Neuronal stem cell (in vitro differentiated cells): ENCODE results near the gene SLC25A44.

Source experiments
- DNase-seq: peaks from one replicate; pipeline ENCODE4 v3.0.0-alpha.2; 2013; ENCODE audit warnings: low spot score
- H2AFZ ChIP-seq: one replicate; pipeline ENCODE4 v1.6.1; 2013; ENCODE audit warnings: mild to moderate bottlenecking, low read length, inconsistent platforms
- H2AK5ac ChIP-seq: 2 replicates; pipeline ENCODE4 v1.6.1; 2013; ENCODE audit warnings: low read depth, mild to moderate bottlenecking, inconsistent platforms, low read length, moderate library complexity, mixed read lengths
- H2BK120ac ChIP-seq: 2 replicates; pipeline ENCODE4 v1.6.1; 2013; ENCODE audit warnings: low read depth, mild to moderate bottlenecking, inconsistent platforms, low read length, moderate library complexity, mixed read lengths
- H2BK12ac ChIP-seq: one replicate; pipeline ENCODE4 v1.6.1; 2013; ENCODE audit warnings: low read length, inconsistent platforms
- H2BK15ac ChIP-seq: 2 replicates; pipeline ENCODE4 v1.6.1; 2013; ENCODE audit warnings: mild to moderate bottlenecking, low read length, inconsistent platforms, mixed read lengths
- H2BK5ac ChIP-seq: one replicate; pipeline ENCODE4 v1.6.1; 2013; ENCODE audit warnings: inconsistent platforms, mild to moderate bottlenecking, low read length, moderate library complexity
- H3K14ac ChIP-seq: one replicate; pipeline ENCODE4 v1.6.1; 2013; ENCODE audit warnings: low read length, inconsistent platforms
- H3K18ac ChIP-seq: 2 replicates; pipeline ENCODE4 v1.6.1; 2013; ENCODE audit warnings: low read length, inconsistent platforms
- H3K23ac ChIP-seq: 2 replicates; pipeline ENCODE4 v1.6.1; 2013; ENCODE audit warnings: low read depth, mild to moderate bottlenecking, mixed read lengths, low read length, inconsistent platforms; ENCODE audit not compliant: poor library complexity
- H3K27ac ChIP-seq: replicated peaks from 3 replicates; pipeline ENCODE4 v1.5.1; 2013; ENCODE audit warnings: low read length, inconsistent platforms
- H3K27me3 ChIP-seq, 3 experiments: 2 replicates each; pipeline ENCODE4 v1.6.1; 2013; ENCODE audit warnings: low read length in 3 of 3, mild to moderate bottlenecking in 2 of 3, inconsistent platforms in 1 of 3, low read depth in 1 of 3, mixed read lengths in 1 of 3, moderate library complexity in 1 of 3; ENCODE audit not compliant: control insufficient read depth in 3 of 3, insufficient read depth in 3 of 3
- H3K36me3 ChIP-seq, 2 donors: replicated peaks in 1 of 2; 2 replicates each; pipeline ENCODE4 v1.6.1; 2013; ENCODE audit warnings: low read length in 2 of 2; ENCODE audit not compliant: control insufficient read depth in 2 of 2, insufficient read depth in 2 of 2
- H3K4ac ChIP-seq: 2 replicates; pipeline ENCODE4 v1.6.1; 2013; ENCODE audit warnings: inconsistent platforms, mild to moderate bottlenecking, low read length, moderate library complexity
- H3K4me1 ChIP-seq, 2 donors: 1 replicate in 1 of 2; 2 replicates in 1 of 2; pipeline ENCODE4 v1.6.1; 2013; ENCODE audit warnings: low read length in 2 of 2, low read depth in 1 of 2; ENCODE audit not compliant: control insufficient read depth in 2 of 2, insufficient read depth in 1 of 2
- H3K4me2 ChIP-seq: one replicate; pipeline ENCODE4 v1.6.1; 2013; ENCODE audit warnings: mild to moderate bottlenecking, low read length, inconsistent platforms; ENCODE audit not compliant: insufficient read depth, poor library complexity, severe bottlenecking
- H3K4me3 ChIP-seq, 2 donors: 2 replicates each; pipeline ENCODE4 v1.5.1; 2013; ENCODE audit warnings: low read length in 2 of 2, mild to moderate bottlenecking in 2 of 2, inconsistent platforms in 1 of 2, moderate library complexity in 1 of 2
- H3K79me1 ChIP-seq: one replicate; pipeline ENCODE4 v1.6.1; 2013; ENCODE audit warnings: low read depth, mild to moderate bottlenecking, inconsistent platforms, low read length, moderate library complexity
- H3K9ac ChIP-seq: one replicate; pipeline ENCODE4 v1.6.1; 2013; ENCODE audit warnings: mild to moderate bottlenecking, low read depth, low read length, inconsistent platforms; ENCODE audit not compliant: poor library complexity
- H3K9me3 ChIP-seq, 2 donors: replicated peaks in 1 of 2; 2 replicates each; pipeline versions ENCODE3 to v1.6.1; 2013; ENCODE audit warnings: low read length in 2 of 2, mild to moderate bottlenecking in 2 of 2, inconsistent platforms in 1 of 2, low read depth in 1 of 2, mixed read lengths in 1 of 2, moderate library complexity in 1 of 2; ENCODE audit not compliant: control insufficient read depth in 2 of 2, insufficient read depth in 1 of 2
- H4K8ac ChIP-seq: one replicate; pipeline ENCODE4 v1.6.1; 2013; ENCODE audit warnings: low read depth, mild to moderate bottlenecking, inconsistent platforms, low read length, moderate library complexity
- H4K91ac ChIP-seq: one replicate; pipeline ENCODE4 v1.6.1; 2013; ENCODE audit warnings: low read length, low read depth, mild to moderate bottlenecking, inconsistent platforms; ENCODE audit not compliant: poor library complexity
- WGBS, 2 donors: extraction: QIAGEN DNeasy Blood & Tissue Kit; methylation state at CpG; one replicate each; pipeline ENCODE4 v1.1.7; 2013; ENCODE audit warnings: missing lambda C conversion rate in 2 of 2, mixed read lengths in 1 of 2; ENCODE audit not compliant: insufficient read length in 2 of 2, insufficient replicate concordance in 1 of 2; ENCODE audit errors: extremely low coverage in 2 of 2; 5-methylcytosine and 5-hydroxymethylcytosine counted together

The SLC25A44 gene

DNA sequence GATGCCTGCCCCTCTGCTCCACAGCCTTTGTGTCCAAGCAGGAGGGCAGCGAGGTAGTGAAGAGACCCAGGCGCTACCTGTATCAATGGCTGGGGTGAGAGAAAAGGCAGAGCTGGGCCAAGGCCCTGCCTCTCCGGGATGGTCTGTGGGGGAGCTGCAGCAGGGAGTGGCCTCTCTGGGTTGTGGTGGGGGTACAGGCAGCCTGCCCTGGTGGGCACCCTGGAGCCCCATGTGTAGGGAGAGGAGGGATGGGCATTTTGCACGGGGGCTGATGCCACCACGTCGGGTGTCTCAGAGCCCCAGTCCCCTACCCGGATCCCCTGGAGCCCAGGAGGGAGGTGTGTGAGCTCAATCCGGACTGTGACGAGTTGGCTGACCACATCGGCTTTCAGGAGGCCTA is 48.8 kb downstream of the SLC25A44 start:
- Histone ChIP-seq H3K9me3 (no peaks in the 10 kb centered on the region), H3K79me1 (peaks cover 3% of the 10 kb centered on the region), H3K36me3 (peaks cover 15 to 24% of the 10 kb centered on the region in 2 donors), H3K4me3 (no peak overlapping the region), H3K4ac (no peak overlapping the region), H3K23ac (no peak overlapping the region), H2BK5ac (no peak overlapping the region), H2AK5ac (no peak overlapping the region), H2AFZ (no peak overlapping the region), H3K9ac (no peak overlapping the region), H4K8ac (no peak overlapping the region), H2BK120ac (no peak overlapping the region), H3K14ac (no peak overlapping the region), H3K27me3 (no peaks in the 10 kb centered on the region), H2BK12ac (no peak overlapping the region), H3K18ac (no peak overlapping the region), H3K4me1 (peaks cover 2 to 11% of the 10 kb centered on the region in 2 donors), H3K27ac (no peak overlapping the region), H4K91ac (no peak overlapping the region), H2BK15ac (no peak overlapping the region), H3K4me2 (no peak overlapping the region)
- DNase-seq, result no peak
- WGBS, 2 donors, result no CpG with 5 or more reads among the region's 10 CpGs

DNA sequence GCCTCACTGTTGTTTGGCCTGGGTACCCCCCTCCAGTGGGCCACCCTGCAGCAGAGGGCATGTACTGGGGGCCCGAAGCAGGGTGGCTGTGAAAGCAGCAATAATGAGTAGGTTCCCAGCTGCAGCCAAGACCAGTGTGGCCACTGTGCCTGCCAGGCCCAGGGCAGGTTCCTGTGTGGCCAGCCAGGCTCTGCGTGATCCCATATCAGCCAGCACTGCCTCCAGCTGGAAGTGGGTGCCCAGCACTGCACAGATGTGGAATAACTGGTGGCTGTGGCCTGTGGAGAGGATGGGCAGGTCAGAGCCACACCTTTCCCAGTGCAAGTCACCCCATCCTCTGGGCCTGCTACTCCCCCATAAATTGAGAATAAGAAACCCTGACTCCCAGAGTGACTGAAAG is 50.2 kb downstream of the SLC25A44 start:
- no peak overlapping the region for H2AFZ ChIP-seq

DNA sequence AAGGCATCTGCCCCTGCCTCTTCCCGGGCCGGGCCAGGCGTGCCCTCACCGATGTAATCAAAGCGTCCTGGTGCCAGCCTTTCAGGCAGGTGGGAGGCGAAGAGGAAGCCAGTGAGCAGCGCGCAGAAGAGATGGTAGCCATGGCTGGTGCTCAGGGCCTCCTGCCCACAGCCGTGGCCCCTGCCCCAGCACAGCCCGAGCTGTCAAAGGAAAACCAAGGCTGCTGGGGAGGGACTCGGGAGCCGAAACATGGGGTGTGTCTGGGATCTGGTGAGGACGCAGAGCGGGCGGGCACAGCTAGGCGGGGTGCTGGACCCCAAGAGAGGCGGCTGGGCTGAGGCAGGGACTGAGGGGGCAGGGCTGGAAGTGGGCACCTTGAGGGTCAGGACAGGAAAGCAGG is 50.8 kb downstream of the SLC25A44 start:
- Histone ChIP-seq H3K4me1 (peaks cover 2 to 17% of the 10 kb centered on the region in 2 donors), H3K14ac (no peak overlapping the region), H3K9me3 (no peaks in the 10 kb centered on the region), H3K27me3 (no peaks in the 10 kb centered on the region), H2BK15ac (no peak overlapping the region), H2AFZ (no peak overlapping the region), H3K27ac (no peak overlapping the region), H3K18ac (no peak overlapping the region), H3K36me3 (peaks cover 7 to 15% of the 10 kb centered on the region in 2 donors), H3K9ac (no peak overlapping the region), H3K4me3 (no peak overlapping the region), H2BK5ac (no peak overlapping the region), H2BK12ac (no peak overlapping the region), H2AK5ac (no peak overlapping the region), H3K4me2 (no peak overlapping the region), H2BK120ac (no peak overlapping the region), H3K4ac (no peak overlapping the region), H3K79me1 (peaks cover 3% of the 10 kb centered on the region), H4K8ac (no peak overlapping the region), H4K91ac (no peak overlapping the region), H3K23ac (no peak overlapping the region)
- WGBS, 2 donors, result no CpG with 5 or more reads among the region's 17 CpGs
- no peak for DNase-seq

More for the DNA sequence above, 50.2 kb downstream of the SLC25A44 start:
- Histone ChIP-seq H3K9ac (peak overlapping the region; percentile 56), H3K9me3 (no peaks in the 10 kb centered on the region), H2BK15ac (no peak overlapping the region), H2AK5ac (no peak overlapping the region), H3K27me3 (no peaks in the 10 kb centered on the region), H3K14ac (peak overlapping the region; percentile 12), H3K27ac (no peak overlapping the region), H4K91ac (no peak overlapping the region), H3K4me1 (peaks cover 2 to 17% of the 10 kb centered on the region in 2 donors), H2BK12ac (peak overlapping the region; percentile 32), H3K23ac (peak overlapping the region; percentile 67), H3K79me1 (peaks cover 3% of the 10 kb centered on the region), H2BK5ac (no peak overlapping the region), H3K36me3 (peaks cover 11 to 15% of the 10 kb centered on the region in 2 donors), H3K18ac (peak overlapping the region; percentile 66), H3K4ac (no peak overlapping the region), H3K4me2 (no peak overlapping the region), H4K8ac (no peak overlapping the region), H3K4me3 (no peak overlapping the region), H2BK120ac (no peak overlapping the region)
- DNase-seq, result no peak
- WGBS, 2 donors, result no CpG with 5 or more reads among the region's 2 CpGs

DNA sequence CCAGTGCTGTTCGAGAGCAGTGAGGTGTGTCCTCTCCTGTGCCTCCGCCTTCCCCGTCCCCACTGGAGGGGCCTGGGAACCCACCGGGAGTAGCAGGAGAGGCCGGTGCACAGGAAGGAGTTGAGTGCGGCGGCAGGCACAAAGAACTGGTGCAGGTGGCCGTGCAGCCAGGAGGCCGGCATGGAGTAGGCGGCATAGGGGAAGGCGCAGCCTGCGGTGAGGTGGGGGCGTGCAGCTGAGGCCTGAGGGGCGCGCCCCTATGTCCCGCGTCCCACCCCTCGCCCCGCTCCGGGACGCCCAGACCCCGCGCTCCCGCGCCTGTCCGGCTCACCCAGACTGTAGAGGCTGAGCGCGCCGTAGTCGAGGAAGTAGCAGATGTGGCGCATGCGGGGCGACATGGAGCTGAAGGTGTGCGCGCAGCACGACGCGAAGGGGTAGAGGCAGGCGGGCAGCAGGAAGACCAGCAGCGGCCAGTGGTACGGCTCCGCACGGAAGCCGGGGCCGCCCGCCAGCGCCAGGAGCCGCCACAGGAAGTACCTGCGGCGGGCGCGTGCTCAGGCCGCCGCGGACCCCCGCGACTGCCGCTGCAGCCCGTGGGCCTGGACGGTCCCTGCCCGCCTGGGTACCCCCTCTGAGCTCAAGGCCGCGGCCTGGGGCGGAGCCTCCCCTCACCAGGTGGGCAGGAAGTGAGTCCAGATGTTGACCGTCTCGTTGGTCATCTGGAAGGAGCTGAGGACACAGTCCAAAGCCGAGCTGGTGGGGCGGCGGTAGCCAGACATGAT is 51.7 kb downstream of the SLC25A44 start:
- Histone ChIP-seq H3K18ac (peak overlapping the region; percentile 40), H2BK15ac (peak overlapping the region; percentile 46), H2BK120ac (no peak overlapping the region), H3K9me3 (no peaks in the 10 kb centered on the region), H3K14ac (peak overlapping the region; percentile 86), H3K79me1 (peaks cover 3% of the 10 kb centered on the region), H2AK5ac (no peak overlapping the region), H4K91ac (no peak overlapping the region), H3K36me3 (peaks cover 10 to 20% of the 10 kb centered on the region in 2 donors), H4K8ac (no peak overlapping the region), H2BK12ac (no peak overlapping the region), H3K4me1 (peaks cover 2 to 17% of the 10 kb centered on the region in 2 donors), H3K4me3 (no peak overlapping the region), H3K23ac (peak overlapping the region; percentile 90), H3K27ac (no peak overlapping the region), H2BK5ac (no peak overlapping the region), H3K4me2 (no peak overlapping the region), H3K9ac (peak overlapping the region; percentile 16), H3K27me3 (no peaks in the 10 kb centered on the region), H2AFZ (no peak overlapping the region), H3K4ac (no peak overlapping the region)
- WGBS, 2 donors, result no CpG with 5 or more reads among the region's 69 CpGs
- no peak for DNase-seq
